GM12873 (cell line): ENCODE results near the gene COX6A2.
A peak's percentile ranks its signal among the peaks of the same experiment; 100 is the strongest.

Experiments
- TF ChIP-seq, protein P1 (sequence below): IDR thresholded peaks from 2 replicates; pipeline ENCODE4 v1.5.1; 2012; ENCODE audit warnings: low read depth, mild to moderate bottlenecking, moderate library complexity, low read length, control low read depth; ENCODE audit not compliant: insufficient read depth; ENCODE audit errors: missing control alignments

The COX6A2 gene

DNA sequence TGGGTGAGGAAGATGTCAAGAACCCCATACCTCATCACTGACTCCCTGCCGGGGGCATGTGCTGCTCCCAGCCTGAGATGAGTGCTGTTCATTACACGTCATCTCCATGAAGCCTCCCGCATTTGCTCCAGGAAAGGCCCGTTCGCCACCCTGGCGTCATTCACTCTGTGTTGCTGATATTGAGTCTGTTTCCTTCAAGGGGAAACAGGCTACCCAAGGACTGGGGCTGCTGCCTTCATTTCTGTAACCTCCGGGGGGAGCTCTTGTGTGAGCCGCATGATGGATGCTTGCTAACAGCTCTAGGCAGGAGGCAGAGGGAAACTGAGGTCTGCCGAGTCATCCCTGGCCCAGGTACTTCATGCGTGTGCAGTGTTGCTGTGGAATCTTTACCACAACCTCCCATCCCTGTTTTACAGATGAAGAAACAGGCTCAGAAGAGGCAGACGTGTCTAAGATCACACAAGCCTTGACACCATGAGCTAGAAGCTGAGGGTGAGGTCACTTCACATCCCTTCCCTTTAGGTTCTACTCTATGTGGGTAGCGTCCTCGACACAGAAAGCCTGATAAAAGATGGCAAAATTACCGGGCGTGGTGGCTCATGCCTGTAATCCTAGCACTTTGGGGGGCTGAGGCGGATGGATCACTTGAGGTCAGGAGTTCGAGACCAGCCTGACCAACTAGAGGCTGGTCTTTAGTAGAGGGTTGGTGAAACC is 27.6 kb upstream of the COX6A2 start:
- TF ChIP-seq, protein P1, sequence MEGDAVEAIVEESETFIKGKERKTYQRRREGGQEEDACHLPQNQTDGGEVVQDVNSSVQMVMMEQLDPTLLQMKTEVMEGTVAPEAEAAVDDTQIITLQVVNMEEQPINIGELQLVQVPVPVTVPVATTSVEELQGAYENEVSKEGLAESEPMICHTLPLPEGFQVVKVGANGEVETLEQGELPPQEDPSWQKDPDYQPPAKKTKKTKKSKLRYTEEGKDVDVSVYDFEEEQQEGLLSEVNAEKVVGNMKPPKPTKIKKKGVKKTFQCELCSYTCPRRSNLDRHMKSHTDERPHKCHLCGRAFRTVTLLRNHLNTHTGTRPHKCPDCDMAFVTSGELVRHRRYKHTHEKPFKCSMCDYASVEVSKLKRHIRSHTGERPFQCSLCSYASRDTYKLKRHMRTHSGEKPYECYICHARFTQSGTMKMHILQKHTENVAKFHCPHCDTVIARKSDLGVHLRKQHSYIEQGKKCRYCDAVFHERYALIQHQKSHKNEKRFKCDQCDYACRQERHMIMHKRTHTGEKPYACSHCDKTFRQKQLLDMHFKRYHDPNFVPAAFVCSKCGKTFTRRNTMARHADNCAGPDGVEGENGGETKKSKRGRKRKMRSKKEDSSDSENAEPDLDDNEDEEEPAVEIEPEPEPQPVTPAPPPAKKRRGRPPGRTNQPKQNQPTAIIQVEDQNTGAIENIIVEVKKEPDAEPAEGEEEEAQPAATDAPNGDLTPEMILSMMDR, result peak; percentile 65

GRCh38 chr16:31453255-31454204 is 25.4 kb upstream of the COX6A2 start:
- TF ChIP-seq, protein P1, result no peak

- TF ChIP-seq, protein P1, result no peak
Measured at GRCh38 chr16:31452631-31453106, 24.5 kb upstream of the COX6A2 start.

DNA sequence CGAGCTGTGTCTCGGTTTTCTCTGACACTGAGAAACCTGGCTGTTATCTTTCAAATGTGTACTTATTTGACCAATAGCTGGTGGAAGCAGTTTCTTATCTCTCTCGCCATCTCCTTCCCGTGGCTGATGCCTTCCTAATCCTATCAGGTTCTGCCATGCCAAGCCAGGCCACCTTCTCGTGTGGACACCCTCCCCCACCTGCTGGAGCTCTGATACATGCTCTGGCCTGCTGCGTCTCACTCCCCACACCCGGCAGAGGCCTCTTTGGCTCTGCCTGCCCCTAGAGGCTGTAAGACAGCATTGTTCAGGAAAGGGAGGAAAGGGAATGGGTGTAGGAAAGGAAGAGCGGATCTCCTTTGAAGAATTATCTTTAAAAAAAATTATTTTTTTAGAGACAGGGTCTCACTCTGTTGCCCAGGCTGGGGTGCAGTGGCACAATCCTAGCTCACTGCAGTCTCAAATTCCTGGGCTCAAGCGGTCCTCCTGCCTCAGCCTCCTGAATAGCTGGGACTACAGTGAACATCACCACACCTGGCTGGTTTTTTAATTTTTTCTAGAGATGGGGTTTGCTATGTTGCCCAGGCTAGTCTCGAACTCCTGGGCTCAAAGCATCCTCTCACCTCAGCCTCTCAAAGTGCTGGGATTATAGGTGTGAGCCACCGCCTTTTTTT is 23.7 kb upstream of the COX6A2 start:
- TF ChIP-seq, protein P1, result peak; percentile 54

- TF ChIP-seq, protein P1, result no peak
Measured at GRCh38 chr16:31451201-31451600, 23.0 kb upstream of the COX6A2 start.

DNA sequence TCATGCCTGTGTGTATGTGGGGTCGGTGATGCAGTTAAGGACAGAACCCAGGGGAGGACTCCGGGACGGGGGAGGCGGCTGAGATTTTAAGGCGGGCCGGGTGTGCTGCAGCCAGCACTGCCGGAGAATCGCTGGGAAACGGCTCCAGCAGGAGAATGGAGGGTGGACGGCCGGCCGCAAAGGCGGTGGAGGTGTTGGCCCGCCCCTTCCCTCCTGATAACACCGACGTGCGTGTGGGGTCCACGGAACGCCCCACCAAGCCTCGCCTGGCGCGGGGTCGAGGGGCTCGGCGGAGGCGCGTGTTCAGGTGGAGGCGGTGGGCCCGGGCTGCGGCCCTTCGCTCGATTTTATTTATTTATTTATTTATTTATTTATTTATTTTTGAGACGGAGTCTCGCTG is 13.8 kb upstream of the COX6A2 start:
- TF ChIP-seq, protein P1, result no peak
